ENCODE measurements around the gene MIR17HG. TPM values are rescaled to one million over a fixed set of nuclear protein-coding genes. Genes with fewer than 3 reads are reported as not detected.
"Not testable (repeated sequence)": the region's sequence is repeated elsewhere in the genome, so short reads cannot be mapped to it uniquely, and the experiment has no call there.

Gene MIR17HG
- 1 to 10 TPM; 1.7 to 2.6 TPM for total RNA-seq
- long read RNA-seq: 0 reads

DNA sequence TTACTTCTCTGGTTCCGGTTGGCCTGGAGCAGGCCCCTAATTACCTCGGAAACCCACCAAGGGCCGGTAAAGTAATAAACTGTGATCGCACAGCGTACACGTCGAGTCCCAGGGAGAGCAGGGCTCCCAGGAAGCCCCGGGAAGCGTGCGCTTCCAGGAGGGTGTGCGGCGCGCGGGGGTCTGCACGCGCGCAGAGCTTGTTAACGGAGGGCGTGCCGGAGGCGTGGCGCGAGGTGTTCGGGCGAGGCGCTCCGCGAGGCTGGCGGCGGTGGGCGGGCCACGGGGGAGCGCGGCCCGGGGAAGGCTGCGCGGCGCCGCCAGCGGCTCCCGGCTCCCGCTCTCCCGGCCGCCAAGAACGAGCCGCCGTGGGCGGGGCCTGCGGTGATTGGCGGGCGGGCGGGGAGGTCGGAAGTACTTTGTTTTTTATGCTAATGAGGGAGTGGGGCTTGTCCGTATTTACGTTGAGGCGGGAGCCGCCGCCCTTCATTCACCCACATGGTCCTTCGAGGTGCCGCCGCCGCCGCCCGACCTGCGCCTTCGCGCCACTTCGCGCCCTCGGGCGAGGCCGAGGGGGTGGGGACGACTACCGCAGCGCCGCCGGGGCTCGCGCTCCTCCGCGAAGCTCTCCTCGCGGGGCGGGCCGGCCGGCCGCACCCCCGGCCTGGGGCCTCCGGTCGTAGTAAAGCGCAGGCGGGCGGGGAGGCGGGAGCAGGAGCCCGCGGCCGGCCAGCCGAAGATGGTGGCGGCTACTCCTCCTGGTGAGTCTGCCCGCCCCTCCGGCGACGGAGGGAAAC lies at the start of gene MIR17HG:
TSS of gene MIR17HG (plus strand) at position 486 of the 794 bp plus-strand sequence.
- DNase-seq (peak; percentile 90), ATAC-seq (peak; percentile 88 to 95)
- intact Hi-C loops (cut with DNase I): no loop called here

DNA sequence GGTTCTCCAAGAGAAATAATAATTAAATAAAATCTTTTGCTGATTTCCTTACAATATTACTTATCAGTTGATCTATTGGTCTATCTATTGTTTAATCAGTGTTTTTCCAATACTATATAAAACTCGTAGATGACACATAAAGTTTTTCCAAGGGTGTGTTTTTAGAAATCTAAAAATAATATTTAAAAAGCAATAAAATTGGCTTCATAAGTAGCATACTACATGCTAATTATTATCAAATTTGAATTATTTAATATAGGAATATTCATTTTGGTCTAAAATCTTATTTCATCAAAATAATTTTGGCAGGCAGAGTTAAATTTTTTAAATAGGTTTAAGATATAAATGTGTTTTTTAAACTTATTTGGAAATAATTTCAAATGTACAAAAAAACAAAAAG lies 49.4 kb upstream of the MIR17HG start:
- intact Hi-C loops (cut with DNase I): no loop called here
- ATAC-seq: no peak
- DNase-seq: no peak

DNA sequence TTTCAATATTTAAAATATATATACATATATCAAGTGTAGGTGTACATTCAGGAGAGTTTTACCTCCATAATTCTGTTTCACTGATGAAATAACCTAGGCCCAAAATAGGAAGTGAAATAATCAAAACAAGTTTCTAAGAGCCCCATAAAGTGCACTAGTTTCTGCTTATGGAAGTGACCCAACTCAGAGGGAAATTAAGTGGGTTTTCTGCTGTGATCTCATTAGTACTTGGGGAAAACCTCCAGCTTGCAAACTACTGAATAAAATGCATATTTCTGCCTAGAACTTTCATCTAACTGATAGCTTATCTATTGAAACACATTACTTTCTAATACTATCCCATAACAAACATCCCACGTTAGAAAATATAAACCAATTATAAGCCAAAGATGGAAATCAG lies 45.4 kb upstream of the MIR17HG start:
- no peak for ATAC-seq
- DNase-seq: no peak
- intact Hi-C loops (cut with DNase I): no loop called here

GRCh38 chr13:91303031-91303430 lies 44.5 kb upstream of the MIR17HG start:
- ATAC-seq (no peak), DNase-seq (no peak)
- intact Hi-C loops (cut with DNase I): no loop called here

DNA sequence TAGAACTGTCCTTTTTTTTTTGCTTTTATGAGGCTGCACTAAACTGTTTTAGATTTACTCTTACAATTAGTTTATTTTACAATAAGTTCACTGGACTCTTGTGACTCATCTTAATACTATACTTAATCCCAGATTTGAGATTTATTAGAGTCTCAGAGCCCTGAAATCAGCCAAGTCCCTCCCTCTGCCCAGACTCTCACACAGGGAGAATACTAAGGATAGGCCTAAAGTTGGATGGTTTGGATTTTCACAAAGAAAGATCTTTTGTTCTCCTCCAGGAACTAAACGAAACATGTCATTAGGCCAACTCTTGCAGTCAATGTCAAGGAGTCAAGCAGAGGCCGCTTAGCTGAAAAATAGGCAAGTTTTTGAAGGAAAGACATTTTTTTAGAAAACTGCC lies 42.7 kb upstream of the MIR17HG start:
- ATAC-seq (peak; percentile 41 to 76), DNase-seq (no peak)
- intact Hi-C loops (cut with DNase I): no loop called here

DNA sequence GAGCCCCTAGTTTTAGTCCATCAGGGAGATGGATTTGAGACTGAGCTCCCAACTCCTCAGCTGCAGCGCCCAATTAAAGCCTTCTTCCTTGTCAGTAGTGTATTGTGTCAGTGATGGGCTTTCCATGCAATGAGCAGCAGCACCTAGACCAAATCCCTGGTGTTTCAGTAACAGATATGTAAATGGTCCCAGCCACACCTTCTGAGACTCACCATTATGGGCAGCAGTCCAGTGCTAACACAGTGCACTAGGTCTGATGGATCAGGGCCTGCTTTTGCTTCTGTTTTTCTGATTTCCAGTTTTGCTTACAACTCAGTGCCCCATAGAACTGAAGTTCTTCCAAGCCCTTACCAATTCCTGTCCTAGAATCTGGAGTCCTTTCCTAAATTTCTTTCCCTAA lies 41.8 kb upstream of the MIR17HG start:
- intact Hi-C loops (cut with DNase I): no loop called here
- DNase-seq (no peak), ATAC-seq (no peak)

DNA sequence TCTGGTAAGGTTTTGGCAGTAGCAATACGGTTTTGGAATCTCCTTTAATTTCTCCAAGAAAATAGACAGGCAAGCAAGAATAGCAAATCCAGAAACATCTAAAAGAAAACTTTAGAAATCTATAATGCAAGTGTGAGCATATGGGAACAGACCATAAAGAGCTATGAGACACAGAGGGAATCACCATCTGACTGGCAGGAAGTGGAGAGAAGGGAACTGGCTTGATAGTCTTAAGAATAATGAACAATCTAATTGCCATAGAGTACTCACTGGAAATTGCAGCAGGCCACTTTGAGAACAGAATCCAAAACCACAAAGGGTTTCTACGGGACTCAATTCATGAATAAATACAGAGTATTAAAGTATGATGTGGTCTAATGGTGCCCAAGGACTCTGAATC lies 39.6 kb upstream of the MIR17HG start:
- ATAC-seq (no peak), DNase-seq (no peak)
- intact Hi-C loops (cut with DNase I): no loop called here

GRCh38 chr13:91308299-91308698 lies 39.2 kb upstream of the MIR17HG start:
- intact Hi-C loops (cut with DNase I): no loop called here
- no peak for ATAC-seq

GRCh38 chr13:91311491-91311890 lies 36.0 kb upstream of the MIR17HG start:
- intact Hi-C loops (cut with DNase I): no loop called here
- ATAC-seq (no peak), DNase-seq (no peak)

More at GRCh38 chr13:91308299-91308698, 39.2 kb upstream of the MIR17HG start:
- DNase-seq: no peak

DNA sequence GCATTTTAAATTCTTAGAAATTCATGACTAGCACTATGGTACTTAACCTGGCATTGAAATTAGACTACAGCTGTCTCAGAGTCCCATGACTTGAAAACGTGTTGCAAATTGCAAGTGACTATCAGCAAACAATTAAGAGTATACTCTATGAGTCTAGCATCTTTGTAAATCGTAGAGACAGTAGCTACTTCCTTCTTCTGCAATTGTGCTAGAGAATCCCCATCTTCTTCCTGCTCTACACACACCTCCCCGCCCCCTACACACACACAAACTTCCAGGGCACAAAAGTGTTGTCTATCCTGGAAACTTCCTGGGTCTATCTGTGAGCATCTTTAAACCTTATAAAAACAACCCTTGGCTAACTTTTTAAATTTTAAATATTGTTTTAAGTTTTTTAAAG lies 35.2 kb upstream of the MIR17HG start:
- intact Hi-C loops (cut with DNase I): no loop called here
- no peak for DNase-seq
- no peak for ATAC-seq

DNA sequence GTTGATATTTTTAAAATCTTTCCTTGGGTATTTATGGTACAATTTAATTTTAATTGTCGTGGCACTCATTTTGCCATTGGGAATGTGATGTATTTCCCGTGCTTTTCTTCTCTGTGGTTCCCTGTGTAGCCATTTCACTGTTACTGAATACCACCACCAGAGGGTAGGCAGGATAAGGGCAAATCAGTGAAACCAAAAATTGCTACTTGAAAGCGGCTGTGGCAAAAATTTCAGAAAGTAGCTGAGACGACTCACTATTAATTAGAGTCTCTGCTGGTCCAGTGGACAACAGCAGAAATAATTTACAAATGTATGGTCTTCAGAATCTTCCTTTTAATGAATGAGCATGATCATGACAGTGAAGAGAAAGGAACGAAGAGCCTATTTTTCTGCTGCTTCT lies 34.4 kb upstream of the MIR17HG start:
- ATAC-seq: peak in 1 of 2 donors; percentile 34
- intact Hi-C loops (cut with DNase I): no loop called here
- no peak for DNase-seq

GRCh38 chr13:91313581-91313980 lies 33.9 kb upstream of the MIR17HG start:
- DNase-seq: no peak
- no peak for ATAC-seq

GRCh38 chr13:91314888-91315287 lies 32.6 kb upstream of the MIR17HG start:
- intact Hi-C loops (cut with DNase I): no loop called here
- ATAC-seq (no peak), DNase-seq (no peak)

More at GRCh38 chr13:91313581-91313980, 33.9 kb upstream of the MIR17HG start:
- intact Hi-C loops (cut with DNase I): no loop called here

DNA sequence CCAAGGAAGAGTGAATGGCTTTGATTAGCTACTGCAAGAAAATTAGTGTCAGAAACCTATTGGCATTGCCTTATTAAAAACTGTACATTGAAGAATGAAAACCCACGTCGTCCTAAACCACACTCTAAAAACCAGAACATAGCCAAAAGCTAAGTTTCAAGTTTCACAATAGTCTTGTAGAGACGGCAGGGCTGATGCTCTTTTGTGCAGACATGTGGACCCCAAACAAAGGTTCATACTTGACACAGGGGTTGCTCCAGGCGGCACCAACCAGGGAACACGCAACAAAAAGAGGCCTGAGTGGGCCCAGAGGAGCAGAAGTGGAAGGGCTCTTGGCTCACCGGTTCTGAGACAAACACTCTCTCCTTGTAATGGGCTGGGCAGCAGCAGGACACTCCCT lies 28.6 kb upstream of the MIR17HG start:
- ATAC-seq: no peak
- no peak for DNase-seq
- intact Hi-C loops (cut with DNase I): no loop called here

DNA sequence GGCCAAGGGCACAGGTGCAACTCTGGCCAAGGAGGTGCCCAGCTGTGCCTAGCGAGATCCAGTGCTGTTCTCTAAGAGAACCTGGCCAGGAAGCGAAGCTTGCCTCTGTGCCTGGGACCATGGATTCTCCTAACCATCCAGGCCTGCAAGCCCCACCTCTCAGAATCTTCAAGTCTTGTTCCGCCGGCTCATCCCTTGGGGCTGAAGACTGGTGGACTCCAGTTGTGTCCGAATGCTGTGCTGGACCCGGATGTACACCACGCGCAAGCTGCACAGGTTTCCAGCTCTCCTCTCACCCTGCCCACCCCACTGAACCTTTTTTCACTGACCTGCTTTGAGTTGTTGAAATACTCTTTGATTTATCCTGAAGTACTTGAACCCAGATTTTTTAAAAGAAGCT lies 27.5 kb upstream of the MIR17HG start:
- no peak for ATAC-seq
- DNase-seq: no peak
- intact Hi-C loops (cut with DNase I): no loop called here

- intact Hi-C loops (cut with DNase I): not testable (repeated sequence)
Observed at GRCh38 chr13:91320990-91321389, 26.5 kb upstream of the MIR17HG start.

DNA sequence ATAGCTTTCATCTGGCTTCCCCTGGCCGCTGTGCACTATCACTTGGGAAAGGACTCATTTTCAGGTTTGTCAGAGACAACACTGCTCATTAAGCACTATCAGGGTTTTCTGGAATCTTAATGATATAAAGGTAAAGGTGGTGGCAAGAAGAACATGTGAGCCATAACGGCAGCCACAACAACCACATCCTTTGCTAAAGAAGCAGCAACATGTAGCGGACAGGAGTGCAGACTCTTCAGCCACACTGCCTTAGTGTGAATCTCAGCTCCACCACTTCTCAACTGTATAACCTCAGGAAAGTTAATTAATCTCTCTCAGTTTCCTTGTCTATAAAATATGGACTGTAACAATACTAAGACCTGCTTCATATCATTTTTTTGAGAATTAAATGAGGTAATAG lies 24.1 kb upstream of the MIR17HG start:
- no peak for DNase-seq
- no peak for ATAC-seq
- intact Hi-C loops (cut with DNase I): no loop called here

More at GRCh38 chr13:91320990-91321389, 26.5 kb upstream of the MIR17HG start:
- not testable (repeated sequence) for ATAC-seq, DNase-seq

DNA sequence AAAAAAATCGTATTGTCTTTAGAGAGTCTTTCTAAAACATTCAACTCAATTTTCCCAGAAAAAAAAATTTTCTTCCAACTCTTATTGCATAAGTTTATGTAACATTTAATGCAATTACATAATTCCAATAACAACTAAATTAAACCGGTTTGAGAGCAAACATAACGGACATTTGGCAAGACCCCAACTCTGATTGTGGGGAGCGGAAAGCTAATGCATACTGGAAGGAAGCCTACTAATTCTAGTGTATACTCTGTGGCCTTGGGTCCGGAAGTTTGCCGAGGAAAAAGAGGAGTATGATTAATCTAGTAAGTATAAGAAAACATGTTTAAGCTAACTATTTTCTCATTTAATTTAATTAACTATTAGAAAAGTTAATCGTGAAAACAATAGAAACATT lies 21.3 kb upstream of the MIR17HG start:
- intact Hi-C loops (cut with DNase I): no loop called here
- ATAC-seq (no peak), DNase-seq (no peak)

GRCh38 chr13:91328726-91329125 lies 18.8 kb upstream of the MIR17HG start:
- ATAC-seq: no peak
- no peak for DNase-seq
- intact Hi-C loops (cut with DNase I): no loop called here

- no peak for ATAC-seq
- intact Hi-C loops (cut with DNase I): no loop called here
- DNase-seq: no peak
Observed at GRCh38 chr13:91329733-91330132, 17.8 kb upstream of the MIR17HG start.
